K562 (cell line): ENCODE data around the gene ZNF143.

Experiments used
- E2F3 ChIP-seq: fragments of 250-450 bp; sonication (Bioruptor Pico); IDR thresholded peaks from 2 replicates; pipeline ENCODE4 v1.4.0; 2020; ENCODE audit warnings: mild to moderate bottlenecking
- KLF1 ChIP-seq: fragments of 450-650 bp; IDR thresholded peaks from 2 replicates; pipeline ENCODE4 v1.6.1; 2016; ENCODE audit warnings: missing genetic modification characterization, missing compliant biosample characterization
- KLF13 ChIP-seq: fragments of 450-650 bp; IDR thresholded peaks from 2 replicates; pipeline ENCODE4 v1.6.1; 2016; ENCODE audit warnings: missing genetic modification characterization, low read depth, mild to moderate bottlenecking, missing compliant biosample characterization, moderate library complexity, borderline replicate concordance
- POLR3A ChIP-seq: IDR thresholded peaks from 2 replicates; pipeline ENCODE4 v1.6.1; 2011; ENCODE audit warnings: borderline replicate concordance, mild to moderate bottlenecking, moderate library complexity; ENCODE audit not compliant: insufficient read length, insufficient read depth; ENCODE audit errors: extremely low read depth
- SPI1 ChIP-seq: IDR thresholded peaks from 2 replicates; pipeline ENCODE4 v1.6.1; 2011; ENCODE audit warnings: low read depth, low read length, control low read depth, borderline replicate concordance
- TFE3 ChIP-seq: fragments of 450-650 bp; formaldehyde crosslinking; IDR thresholded peaks from 2 replicates; pipeline ENCODE4 v1.4.0; 2020; ENCODE audit warnings: mild to moderate bottlenecking, mixed read lengths
- ZNF143 ChIP-seq: sonication (generic); formaldehyde crosslinking; IDR thresholded peaks from 2 replicates; pipeline ENCODE4 v1.9.0; 2022; ENCODE audit warnings: mild to moderate bottlenecking, missing genetic modification reagents
- ZNF263 ChIP-seq: sonication (generic); formaldehyde crosslinking; IDR thresholded peaks from 2 replicates; pipeline ENCODE4 v1.8.0; 2022; ENCODE audit warnings: mild to moderate bottlenecking, missing genetic modification reagents, borderline replicate concordance

GRCh38 chr11:9495803-9496514 is 35.1 kb downstream of the ZNF143 start:
- no peak for TF ChIP-seq TFE3 (CRISPR knock-in tag)
- TF ChIP-seq ZNF143 (CRISPR knock-in tag) = no peak
- no peak for TF ChIP-seq KLF1 (tag)
- TF ChIP-seq POLR3A = no peak
- no peak for TF ChIP-seq ZNF263 (CRISPR knock-in tag)
- TF ChIP-seq E2F3 (CRISPR knock-in tag) = no peak
- no peak for TF ChIP-seq SPI1
- TF ChIP-seq KLF13 = no peak
